HG03060 (cell line): Measurements from ENCODE around the gene POLR2M.

Experiments used
- ATAC-seq: cut with Tn5 transposase; IDR thresholded peaks from one replicate; pipeline ENCODE4 v1.9.1; 2021; ENCODE audit warnings: low read depth, moderate number of reproducible peaks; ENCODE audit not compliant: unreplicated experiment

Gene POLR2M

DNA sequence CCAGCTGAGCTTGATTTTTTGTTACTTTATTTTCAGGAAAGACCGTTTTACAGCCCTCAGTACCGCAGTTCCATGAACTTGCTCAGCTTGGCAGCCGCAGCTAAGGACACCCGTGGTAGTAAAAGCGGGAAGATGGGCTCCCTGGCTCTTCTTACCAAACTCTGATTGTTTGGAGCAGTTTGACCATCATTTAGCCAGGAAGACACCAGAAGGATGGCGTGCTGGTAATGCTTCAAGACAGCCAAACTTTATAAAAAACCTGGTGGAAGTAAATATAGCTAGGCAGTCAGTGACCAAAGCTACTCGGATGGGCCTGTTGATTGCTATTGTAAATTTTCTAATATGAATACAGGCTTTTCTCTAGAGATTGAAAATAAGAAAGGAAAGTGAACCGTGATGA, 28.9 kb downstream of the POLR2M start:
- ATAC-seq = no peak

- no peak for ATAC-seq
These were observed 29.4 kb downstream of the POLR2M start for GRCh38 chr15:57735891-57736290.

DNA sequence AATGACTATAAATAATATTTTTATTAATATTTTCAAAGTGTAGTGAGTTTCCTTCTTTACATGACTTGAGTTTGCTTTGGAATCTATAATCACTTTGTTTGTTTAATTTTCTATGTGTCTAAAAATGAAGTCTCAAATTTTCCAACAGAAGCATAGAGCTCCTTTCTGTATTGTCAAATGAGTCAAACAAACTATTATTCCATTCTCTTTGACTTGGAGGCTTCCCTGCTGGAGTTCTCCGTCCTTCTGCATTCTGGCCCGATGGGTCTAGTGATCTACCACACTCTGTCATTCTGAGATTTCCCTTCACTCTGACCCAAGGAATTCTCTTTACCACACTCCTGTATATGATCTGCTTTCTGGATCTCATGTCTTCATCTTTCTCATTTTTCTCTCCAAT, 30.1 kb downstream of the POLR2M start:
- ATAC-seq = no peak

GRCh38 chr15:57738734-57739237, 32.3 kb downstream of the POLR2M start:
- ATAC-seq = no peak

- ATAC-seq = no peak
These were observed 33.5 kb downstream of the POLR2M start for GRCh38 chr15:57740048-57740447.

DNA sequence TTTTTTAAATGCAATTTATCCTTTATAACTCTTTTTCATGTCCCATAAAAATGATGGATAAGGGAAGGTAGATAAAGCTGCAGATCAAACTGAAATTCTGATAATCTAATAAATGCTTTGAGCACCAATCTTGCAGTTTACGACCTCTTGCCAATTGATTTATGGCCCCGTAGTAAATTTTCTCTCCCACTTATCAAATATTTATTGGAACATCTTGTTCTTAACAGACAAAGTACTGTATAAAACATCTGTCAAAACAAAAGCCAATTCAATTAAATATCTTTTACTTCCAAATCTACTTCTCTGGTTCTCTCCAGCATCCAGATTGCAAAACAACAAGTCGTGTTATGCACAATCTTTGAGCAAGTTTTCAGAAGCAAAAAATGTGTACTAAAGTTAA, 34.6 kb downstream of the POLR2M start:
- ATAC-seq = no peak

- ATAC-seq = no peak
These were observed 36.9 kb downstream of the POLR2M start for GRCh38 chr15:57743424-57743823.

DNA sequence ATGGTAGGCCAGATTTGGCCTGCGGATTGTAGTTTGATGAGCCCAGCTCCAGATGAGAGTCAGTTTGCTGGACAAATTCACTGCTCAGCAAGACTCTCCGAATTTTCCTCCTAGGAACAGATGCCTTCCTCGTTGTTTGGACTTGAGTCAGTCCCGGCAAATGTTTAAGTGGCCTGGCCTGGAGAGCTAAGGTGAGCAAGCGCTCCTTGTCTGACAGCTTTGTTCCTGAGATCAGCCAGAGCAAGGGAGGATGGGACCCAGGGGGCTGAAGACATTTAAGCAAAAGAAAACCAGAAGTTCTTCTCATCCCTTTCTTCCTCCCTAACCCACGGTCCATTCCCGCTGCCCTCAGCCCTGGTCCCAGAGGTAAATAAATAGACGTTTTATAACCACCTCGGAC, 40.3 kb downstream of the POLR2M start:
- no peak for ATAC-seq

- ATAC-seq = no peak
These were observed 40.8 kb downstream of the POLR2M start for GRCh38 chr15:57747206-57747896.

GRCh38 chr15:57751177-57751800, 44.8 kb downstream of the POLR2M start:
- ATAC-seq = no peak

GRCh38 chr15:57752436-57752835, 45.9 kb downstream of the POLR2M start:
- ATAC-seq = no peak

DNA sequence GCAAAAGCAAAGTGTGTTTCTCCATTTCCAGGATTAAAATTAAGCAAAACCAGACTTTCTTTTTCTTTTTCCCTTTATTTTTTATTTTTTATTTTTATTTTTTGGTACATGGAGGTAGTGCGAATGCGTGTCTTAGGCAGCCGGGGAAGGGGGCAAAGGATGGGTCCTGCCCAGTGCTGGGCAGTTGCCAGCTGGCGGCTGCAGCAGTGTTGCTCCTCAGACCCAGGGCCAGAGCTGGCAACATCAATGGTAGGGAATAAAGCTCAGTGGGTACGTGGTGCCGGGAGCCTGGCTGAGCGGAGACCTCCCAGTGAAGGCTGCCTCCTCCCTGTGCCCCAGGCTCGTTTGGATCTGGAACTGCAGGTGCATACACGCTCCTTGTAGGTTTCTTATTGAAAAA, 46.3 kb downstream of the POLR2M start:
- ATAC-seq = no peak

DNA sequence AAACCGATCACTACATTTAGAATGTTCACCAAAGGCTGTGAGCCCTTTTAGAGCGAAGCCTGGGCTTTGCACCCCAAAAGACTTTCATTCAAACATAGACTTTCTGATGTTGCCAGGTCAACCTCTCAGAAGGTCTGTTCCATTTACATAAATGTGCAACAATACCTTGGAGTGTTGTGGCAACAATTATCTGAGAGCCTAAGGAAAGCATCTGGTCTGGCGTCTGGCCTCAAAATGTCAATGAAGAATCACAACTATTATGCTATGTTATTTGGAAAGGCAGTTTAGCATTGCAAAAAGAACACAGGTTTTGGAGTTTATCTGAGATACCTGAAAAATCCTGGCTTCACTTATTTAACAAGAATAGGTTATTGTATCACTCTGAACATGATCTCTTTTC, 50.0 kb downstream of the POLR2M start:
- ATAC-seq = no peak

GRCh38 chr15:57758560-57758959, 52.0 kb downstream of the POLR2M start:
- no peak for ATAC-seq

- no peak for ATAC-seq
These were observed 55.0 kb downstream of the POLR2M start for GRCh38 chr15:57761562-57761961.

GRCh38 chr15:57762302-57762701, 55.8 kb downstream of the POLR2M start:
- no peak for ATAC-seq

DNA sequence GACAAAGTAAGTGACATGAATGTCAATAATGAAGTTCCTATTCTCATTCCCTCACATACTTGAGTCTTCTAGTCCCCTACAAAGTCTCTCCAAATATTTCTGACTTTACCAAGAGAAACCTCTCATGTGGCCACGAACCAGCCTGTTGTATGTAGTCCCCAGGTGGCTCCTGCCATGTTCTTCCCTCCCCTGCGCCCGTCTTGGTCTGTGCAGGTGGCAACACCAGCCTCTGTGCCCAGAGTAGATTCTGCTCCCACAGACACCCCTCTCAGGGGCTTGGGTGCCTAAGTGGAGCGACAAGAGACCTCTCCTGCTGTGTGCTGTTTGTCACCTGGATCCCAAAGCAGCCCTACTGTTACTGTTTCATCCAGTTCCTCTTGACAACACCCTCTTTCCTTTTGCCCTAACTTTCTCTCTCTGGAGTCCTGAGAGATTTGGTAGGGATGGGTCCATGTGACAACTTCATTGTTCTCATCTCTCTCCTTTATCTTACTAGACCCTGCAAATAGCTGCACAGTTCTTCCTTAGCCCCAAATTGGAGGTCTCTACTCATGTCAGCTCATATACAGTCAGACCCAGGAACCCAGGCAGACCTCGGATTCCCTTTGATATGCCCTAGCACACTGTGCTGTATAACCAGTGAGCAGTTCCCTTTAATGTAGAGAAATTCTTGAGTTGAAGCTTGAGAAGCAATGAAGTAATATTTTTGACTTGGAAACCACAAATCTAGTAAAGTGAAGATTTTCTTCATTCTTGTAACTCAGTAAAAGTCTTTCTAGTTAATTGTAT, 56.9 kb downstream of the POLR2M start:
- ATAC-seq = no peak
